ENCODE results near the gene EOGT. TPM values are rescaled to one million over a fixed set of nuclear protein-coding genes. Genes with fewer than 3 reads are reported as not detected.

EOGT gene
- total and polyA plus RNA-seq, 10 of the 15 experiments (the other 5 are each of a cell fraction or from before 2014, with no cell fraction given) = 3.5 to 16.5 (median 8.3) TPM

GRCh38 chr3:69011096-69011730 is 2.3 kb downstream of the EOGT start:
- DNase-seq (ENCODE audit: low read depth, low spot score) (no peak), FAIRE-seq (no peak), ATAC-seq (no peak)
- Histone ChIP-seq H3K4me1 (ENCODE audit: control insufficient read depth, insufficient read depth, low read length) (peaks cover 7% of the 10 kb centered on the region; the same call in 1 of the 2 replicates), H3K9ac (ENCODE audit: control insufficient read depth, insufficient read depth, low read length) (no peak overlapping the region), H3K27me3 (replicated peaks in 1 of 2; ENCODE audit: control insufficient read depth in 2 of 2, insufficient read depth in 2 of 2, low read length in 1 of 2) (no peaks in the 10 kb centered on the region), H3K79me2 (ENCODE audit: control insufficient read depth, insufficient read depth, low read length) (no peaks in the 10 kb centered on the region), H3K4me2 (ENCODE audit: control insufficient read depth, insufficient read depth) (no peak overlapping the region), H3K9me3 (replicated peaks; ENCODE audit: control insufficient read depth, insufficient read depth, low read length) (no peaks in the 10 kb centered on the region), H3K4me3 (no peak overlapping the region), H2AFZ (ENCODE audit: control insufficient read depth, low read depth, low read length) (no peak overlapping the region), H3K36me3 (ENCODE audit: control insufficient read depth in 2 of 2, insufficient read depth in 2 of 2, low read length in 1 of 2) (no peaks in the 10 kb centered on the region; a peak in 2 of 4 replicates), H3K27ac (ENCODE audit: control insufficient read depth, insufficient read depth) (no peak overlapping the region), H4K20me1 (ENCODE audit: control insufficient read depth, insufficient read depth) (no peaks in the 10 kb centered on the region)
- WGBS (ENCODE audit: insufficient coverage, insufficient replicate concordance, low lambda C conversion rate, missing lambda C conversion rate) = 86% methylated on average over 8 of the region's 8 CpGs
- ChIA-PET POLR2A (no interaction called here), SMC1A (ENCODE audit: uncharacterized antibody, unreplicated experiment) (interaction anchor here (0.6 to 2.5 kb wide), 8 partner anchors 9 to 352 kb away, joined by 3 to 9 read pairs (median 4); no protein-coding TSS in a partner anchor), CTCF (interaction anchor here (0.8 to 2.0 kb wide), 6 partner anchors 9 to 661 kb away, joined by 3 to 5 read pairs (median 3); partner anchors contain the start of gene TMF1), RAD21 (ENCODE audit: unreplicated experiment) (interaction anchor here (1.1 to 1.9 kb wide), 3 partner anchors 17 to 81 kb away, joined by 3 to 10 read pairs (median 4); no protein-coding TSS in a partner anchor)
- TSS peak; percentile 42 for BruUV-seq (replicated peaks)
- in situ Hi-C loops (cut with MboI) (no loop called here), intact Hi-C loops (cut with micrococcal nuclease; ENCODE audit: unreplicated experiment) (loop anchor here (5.0 to 10.0 kb wide), 2 partner anchors 76 to 294 kb away; no protein-coding TSS in a partner anchor)
- TF ChIP-seq CHD1 (IDR thresholded peaks at IDR 0.05; ENCODE audit: low read depth, low read length) = no peak
- TF ChIP-seq ATF2 (IDR thresholded peaks at IDR 0.05; ENCODE audit: low read length) = no peak
- no peak for TF ChIP-seq RELA (IDR thresholded peaks at IDR 0.05; ENCODE audit: borderline replicate concordance, partially characterized antibody)
- no peak for TF ChIP-seq RBBP5 (conservative IDR thresholded peaks at IDR 0.05)
- no peak for TF ChIP-seq NBN (IDR thresholded peaks at IDR 0.05)
- TF ChIP-seq SUPT20H (IDR thresholded peaks at IDR 0.05; ENCODE audit: borderline replicate concordance, control insufficient read depth, low read depth, low read length) = no peak
- no peak for TF ChIP-seq USF2 (IDR thresholded peaks at IDR 0.05; ENCODE audit: borderline replicate concordance, low read depth, low read length)
- TF ChIP-seq CBFB (IDR thresholded peaks at IDR 0.05; ENCODE audit: low read depth) = no peak
- TF ChIP-seq TCF7 (IDR thresholded peaks at IDR 0.05; ENCODE audit: borderline replicate concordance) = no peak
- TF ChIP-seq IKZF2 (IDR thresholded peaks at IDR 0.05) = no peak

Data from GM12878 (cell line).